Thymus (tissue), 11 donors: ENCODE data around the gene CAPN11. TPM values are rescaled to one million over a fixed set of nuclear protein-coding genes. Genes with fewer than 3 reads are reported as not detected.
"Not testable (repeated sequence)": the region's sequence is repeated elsewhere in the genome, so short reads cannot be mapped to it uniquely, and the experiment has no call there.

Source experiments
- DNase-seq, 9 donors: peaks; one replicate each; pipeline ENCODE4 v3.0.0-alpha.2; 2013; ENCODE audit warnings: low spot score in 9 of 9, low read depth in 6 of 9, missing footprints in 1 of 9
- H3K27ac ChIP-seq, 2 donors: one replicate each; pipeline ENCODE4 v1.5.1; 2013; ENCODE audit warnings: control low read depth in 1 of 2, low read depth in 1 of 2, low read length in 1 of 2, mild to moderate bottlenecking in 1 of 2, moderate library complexity in 1 of 2
- H3K27me3 ChIP-seq, 2 donors: one replicate each; pipeline ENCODE4 v1.5.1; 2013; ENCODE audit warnings: low read length in 1 of 2; ENCODE audit not compliant: control insufficient read depth in 2 of 2, insufficient read depth in 1 of 2
- H3K36me3 ChIP-seq, 2 donors: one replicate each; pipeline ENCODE4 v1.5.1; 2013; ENCODE audit warnings: low read length in 1 of 2, mild to moderate bottlenecking in 1 of 2, moderate library complexity in 1 of 2; ENCODE audit not compliant: control insufficient read depth in 2 of 2, insufficient read depth in 2 of 2
- H3K4me1 ChIP-seq, 2 donors: one replicate each; pipeline ENCODE4 v1.5.1; 2013; ENCODE audit warnings: low read length in 2 of 2; ENCODE audit not compliant: control insufficient read depth in 2 of 2, insufficient read depth in 2 of 2
- H3K4me3 ChIP-seq, 2 donors: one replicate each; pipeline ENCODE4 v1.5.1; 2013; ENCODE audit warnings: low read length in 2 of 2, control low read depth in 1 of 2, mild to moderate bottlenecking in 1 of 2
- H3K9me3 ChIP-seq, 2 donors: one replicate each; pipeline ENCODE4 v1.5.1; 2013; ENCODE audit warnings: low read length in 1 of 2, mild to moderate bottlenecking in 1 of 2; ENCODE audit not compliant: control insufficient read depth in 2 of 2, insufficient read depth in 1 of 2
- WGBS: extraction: QIAGEN DNeasy Blood & Tissue Kit; methylation state at CpG from one replicate; pipeline ENCODE4 v1.1.7; 2013; 5-methylcytosine and 5-hydroxymethylcytosine counted together
- polyA plus RNA-seq: library from polyadenylated mRNA; stranded (reverse); fragments of 200-250 nt; gene quantifications from one replicate; pipeline ENCODE4 v1.2.3, GENCODE V29; 2013
- total RNA-seq: library from RNA; stranded (reverse); fragments of 120-200 nt; gene quantifications from one replicate; pipeline ENCODE4 v1.2.4, GENCODE V29; 2013
- donor health status: healthy.

The CAPN11 gene
- total and polyA plus RNA-seq, 2 donors, result 1.0 to 3.5 TPM

- DNase-seq, result no peak
- whole genome bisulfite sequencing, result over 99% methylated on average over 4 of the region's 4 CpGs
Observed at GRCh38 chr6:44180886-44181285, 22.3 kb downstream of the CAPN11 start.

GRCh38 chr6:44181784-44182183, 23.2 kb downstream of the CAPN11 start:
- not testable (repeated sequence) for H3K36me3 ChIP-seq, H3K4me3 ChIP-seq, DNase-seq, H3K9me3 ChIP-seq, H3K27me3 ChIP-seq, H3K27ac ChIP-seq
- H3K4me1 ChIP-seq, result peaks cover 6 to 18% of the 10 kb centered on the region in 2 donors

More at GRCh38 chr6:44180886-44181285, 22.3 kb downstream of the CAPN11 start:
- Histone ChIP-seq H3K9me3 (no peaks in the 10 kb centered on the region), H3K27me3 (no peaks in the 10 kb centered on the region), H3K4me3 (no peak overlapping the region), H3K36me3 (no peaks in the 10 kb centered on the region), H3K27ac (no peak overlapping the region), H3K4me1 (peaks cover 7 to 20% of the 10 kb centered on the region in 2 donors)

- H3K27ac ChIP-seq, result no peak overlapping the region
- no peaks in the 10 kb centered on the region for H3K9me3 ChIP-seq
- 98% methylated on average over 4 of the region's 4 CpGs for WGBS
- no peaks in the 10 kb centered on the region for H3K36me3 ChIP-seq
- H3K27me3 ChIP-seq, result no peaks in the 10 kb centered on the region
- DNase-seq, result no peak
- peaks cover 2 to 13% of the 10 kb centered on the region in 2 donors for H3K4me1 ChIP-seq
- no peak overlapping the region for H3K4me3 ChIP-seq
Observed at GRCh38 chr6:44182911-44183390, 24.3 kb downstream of the CAPN11 start.

GRCh38 chr6:44183783-44184182, 25.2 kb downstream of the CAPN11 start:
- Histone ChIP-seq H3K4me1 (peaks cover 2 to 13% of the 10 kb centered on the region in 2 donors), H3K36me3 (no peaks in the 10 kb centered on the region), H3K27ac (no peak overlapping the region), H3K9me3 (no peaks in the 10 kb centered on the region), H3K27me3 (no peaks in the 10 kb centered on the region), H3K4me3 (no peak overlapping the region)
- 91% methylated on average over 9 of the region's 9 CpGs for WGBS
- DNase-seq, result no peak

GRCh38 chr6:44185356-44185755, 26.7 kb downstream of the CAPN11 start:
- not testable (repeated sequence) for H3K9me3 ChIP-seq, H3K27ac ChIP-seq, H3K27me3 ChIP-seq, DNase-seq, H3K36me3 ChIP-seq, H3K4me3 ChIP-seq
- peaks cover 2 to 18% of the 10 kb centered on the region in 2 donors for H3K4me1 ChIP-seq
- 95% methylated on average over 7 of the region's 7 CpGs for WGBS

GRCh38 chr6:44185953-44186634, 27.5 kb downstream of the CAPN11 start:
- Histone ChIP-seq H3K4me3 (no peak overlapping the region), H3K9me3 (no peaks in the 10 kb centered on the region), H3K27me3 (no peaks in the 10 kb centered on the region), H3K36me3 (no peaks in the 10 kb centered on the region), H3K27ac (peak overlapping the region in 1 of 2 donors; percentile 8), H3K4me1 (peaks cover 2 to 18% of the 10 kb centered on the region in 2 donors)
- 46% methylated on average over 9 of the region's 9 CpGs for WGBS
- DNase-seq, result peak in 3 of 9 donors; percentile 36 to 69 (median 51)

- WGBS, result 96% methylated on average over 7 of the region's 7 CpGs
- no peak for DNase-seq
Observed at GRCh38 chr6:44186635-44187025, 28.0 kb downstream of the CAPN11 start.

GRCh38 chr6:44188819-44189218, 30.2 kb downstream of the CAPN11 start:
- Histone ChIP-seq H3K4me1 (peaks cover 2 to 24% of the 10 kb centered on the region in 2 donors), H3K9me3 (no peaks in the 10 kb centered on the region), H3K27ac (no peak overlapping the region), H3K36me3 (no peaks in the 10 kb centered on the region), H3K27me3 (no peaks in the 10 kb centered on the region), H3K4me3 (no peak overlapping the region)
- 97% methylated on average over 2 of the region's 2 CpGs for WGBS
- no peak for DNase-seq

More at GRCh38 chr6:44186635-44187025, 28.0 kb downstream of the CAPN11 start:
- Histone ChIP-seq H3K9me3 (no peaks in the 10 kb centered on the region), H3K4me1 (peaks cover 2 to 18% of the 10 kb centered on the region in 2 donors), H3K4me3 (no peak overlapping the region), H3K27ac (no peak overlapping the region), H3K36me3 (no peaks in the 10 kb centered on the region), H3K27me3 (no peaks in the 10 kb centered on the region)

GRCh38 chr6:44189257-44189656, 30.6 kb downstream of the CAPN11 start:
- no peak overlapping the region for H3K4me3 ChIP-seq
- H3K9me3 ChIP-seq, result no peaks in the 10 kb centered on the region
- H3K36me3 ChIP-seq, result no peaks in the 10 kb centered on the region
- WGBS, result 75% methylated on average over 2 of the region's 2 CpGs
- peaks cover 2 to 24% of the 10 kb centered on the region in 2 donors for H3K4me1 ChIP-seq
- DNase-seq, result no peak
- no peak overlapping the region for H3K27ac ChIP-seq
- H3K27me3 ChIP-seq, result no peaks in the 10 kb centered on the region
